Epithelial cell of esophagus (primary cell): ENCODE data around the gene S1PR1.
A peak's percentile ranks its signal among the peaks of the same experiment; 100 is the strongest.
"Not testable (repeated sequence)": the region's sequence is repeated elsewhere in the genome, so short reads cannot be mapped to it uniquely, and the experiment has no call there.

Experiments used
- DNase-seq: peaks from one replicate; pipeline ENCODE4 v3.0.0; 2010; ENCODE audit warnings: low read depth
- H3K4me3 ChIP-seq: 2 replicates; pipeline ENCODE4 v1.5.1; 2011; ENCODE audit warnings: mild to moderate bottlenecking, low read length, control low read depth
- CTCF ChIP-seq: IDR thresholded peaks from 2 replicates; pipeline ENCODE4 v1.5.1; 2011; ENCODE audit warnings: low read depth, mild to moderate bottlenecking, low read length, control low read depth, inconsistent platforms; ENCODE audit not compliant: insufficient read depth; ENCODE audit errors: missing control alignments

Gene S1PR1

GRCh38 chr1:101236516-101237228, at the start of gene S1PR1:
TSS of gene S1PR1 (plus strand) at chr1:101237019. CDS start at chr1:101238985, 1,966 bp downstream.
- no peak for TF ChIP-seq CTCF
- peak; percentile 38 for DNase-seq

GRCh38 chr1:101187297-101187696, 49.5 kb upstream of the S1PR1 start:
- no peak overlapping the region for H3K4me3 ChIP-seq
- no peak for TF ChIP-seq CTCF
- peak; percentile 26 for DNase-seq

More at GRCh38 chr1:101236516-101237228, at the start of gene S1PR1:
- peak within 1 kb of the TSS; percentile 54 for H3K4me3 ChIP-seq

- H3K4me3 ChIP-seq = no peak overlapping the region
- no peak for DNase-seq
- TF ChIP-seq CTCF = no peak
These were observed 48.5 kb upstream of the S1PR1 start for GRCh38 chr1:101188331-101188730.

GRCh38 chr1:101188968-101189367, 47.9 kb upstream of the S1PR1 start:
- H3K4me3 ChIP-seq, DNase-seq: not testable (repeated sequence)

GRCh38 chr1:101190441-101190840, 46.4 kb upstream of the S1PR1 start:
- TF ChIP-seq CTCF = no peak
- no peak overlapping the region for H3K4me3 ChIP-seq
- DNase-seq = no peak

- no peak overlapping the region for H3K4me3 ChIP-seq
- TF ChIP-seq CTCF = no peak
- DNase-seq = no peak
These were observed 45.8 kb upstream of the S1PR1 start for GRCh38 chr1:101191049-101191448.

- DNase-seq = peak; percentile 72
- H3K4me3 ChIP-seq = no peak overlapping the region
- TF ChIP-seq CTCF = no peak
These were observed 43.1 kb upstream of the S1PR1 start for GRCh38 chr1:101193733-101194169.
